Measurements from ENCODE around the gene PXYLP1. TPM values are rescaled to one million over a fixed set of nuclear protein-coding genes. Genes with fewer than 3 reads are reported as not detected.

Gene PXYLP1
- polyA plus RNA-seq, 1 experiment, result 20.0 TPM

DNA sequence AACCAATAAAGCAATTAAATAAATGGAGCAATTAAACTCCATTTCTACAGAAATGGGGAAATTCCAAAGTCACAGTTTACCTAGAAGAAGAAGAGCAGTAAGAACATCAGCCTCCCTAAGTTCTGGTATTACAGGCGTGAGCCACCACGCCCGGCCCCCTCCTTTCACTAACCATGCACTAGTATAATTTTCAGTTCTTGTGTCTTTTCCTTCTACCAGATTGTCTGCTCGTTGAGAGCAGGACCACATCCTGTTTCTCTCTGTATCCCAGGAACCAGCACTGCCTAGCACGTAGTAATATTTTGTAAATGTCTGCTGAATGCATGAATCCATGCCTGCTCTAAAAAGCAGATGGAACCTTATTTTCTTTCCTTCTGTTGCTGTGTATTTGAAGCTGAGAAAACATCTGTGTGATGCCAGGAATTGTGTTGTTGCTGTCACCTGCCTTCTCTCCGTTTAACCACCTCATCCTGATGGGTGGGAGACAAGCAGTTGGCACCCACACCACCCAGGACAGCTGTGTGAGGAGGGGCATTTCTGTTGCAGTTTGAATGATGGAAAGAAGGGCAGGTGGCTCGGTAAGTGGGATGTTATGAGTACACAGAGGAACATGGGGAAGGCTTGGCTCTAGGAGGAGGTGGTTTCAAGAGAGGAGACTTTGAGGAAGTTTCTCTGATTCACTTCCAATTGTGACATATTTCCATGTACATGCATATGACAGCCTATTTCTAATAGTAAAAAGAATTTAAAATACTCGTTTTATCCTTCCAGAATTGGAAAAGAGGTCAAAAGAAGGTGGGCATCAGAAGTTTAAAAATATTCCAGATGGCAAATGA is 30.1 kb downstream of the PXYLP1 start:
- ChIA-PET POLR2A (interaction anchor here (0.8 kb wide), 1 partner anchor 11 kb away, joined by 6 read pairs; no protein-coding TSS in a partner anchor), CTCF (interaction anchor here (1.9 kb wide), 2 partner anchors 30 to 193 kb away, joined by 5 to 14 read pairs; partner anchors contain the start of gene PXYLP1)
- DNase-seq (ENCODE audit: low read depth, low spot score), result no peak
- peak overlapping the region; percentile 79 for H3K27ac ChIP-seq (ENCODE audit: low read depth, low read length)
- H3K27me3 ChIP-seq (ENCODE audit: control insufficient read depth, insufficient read depth, low read length), result no peaks in the 10 kb centered on the region
- no peaks in the 10 kb centered on the region for H3K9me3 ChIP-seq (ENCODE audit: control insufficient read depth, insufficient read depth, low read length)
- no peak overlapping the region for H3K4me3 ChIP-seq (ENCODE audit: low read depth, low read length)
- TF ChIP-seq, protein P1, sequence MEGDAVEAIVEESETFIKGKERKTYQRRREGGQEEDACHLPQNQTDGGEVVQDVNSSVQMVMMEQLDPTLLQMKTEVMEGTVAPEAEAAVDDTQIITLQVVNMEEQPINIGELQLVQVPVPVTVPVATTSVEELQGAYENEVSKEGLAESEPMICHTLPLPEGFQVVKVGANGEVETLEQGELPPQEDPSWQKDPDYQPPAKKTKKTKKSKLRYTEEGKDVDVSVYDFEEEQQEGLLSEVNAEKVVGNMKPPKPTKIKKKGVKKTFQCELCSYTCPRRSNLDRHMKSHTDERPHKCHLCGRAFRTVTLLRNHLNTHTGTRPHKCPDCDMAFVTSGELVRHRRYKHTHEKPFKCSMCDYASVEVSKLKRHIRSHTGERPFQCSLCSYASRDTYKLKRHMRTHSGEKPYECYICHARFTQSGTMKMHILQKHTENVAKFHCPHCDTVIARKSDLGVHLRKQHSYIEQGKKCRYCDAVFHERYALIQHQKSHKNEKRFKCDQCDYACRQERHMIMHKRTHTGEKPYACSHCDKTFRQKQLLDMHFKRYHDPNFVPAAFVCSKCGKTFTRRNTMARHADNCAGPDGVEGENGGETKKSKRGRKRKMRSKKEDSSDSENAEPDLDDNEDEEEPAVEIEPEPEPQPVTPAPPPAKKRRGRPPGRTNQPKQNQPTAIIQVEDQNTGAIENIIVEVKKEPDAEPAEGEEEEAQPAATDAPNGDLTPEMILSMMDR (IDR thresholded peaks at IDR 0.05; ENCODE audit: low read depth, low read length), result no peak

DNA sequence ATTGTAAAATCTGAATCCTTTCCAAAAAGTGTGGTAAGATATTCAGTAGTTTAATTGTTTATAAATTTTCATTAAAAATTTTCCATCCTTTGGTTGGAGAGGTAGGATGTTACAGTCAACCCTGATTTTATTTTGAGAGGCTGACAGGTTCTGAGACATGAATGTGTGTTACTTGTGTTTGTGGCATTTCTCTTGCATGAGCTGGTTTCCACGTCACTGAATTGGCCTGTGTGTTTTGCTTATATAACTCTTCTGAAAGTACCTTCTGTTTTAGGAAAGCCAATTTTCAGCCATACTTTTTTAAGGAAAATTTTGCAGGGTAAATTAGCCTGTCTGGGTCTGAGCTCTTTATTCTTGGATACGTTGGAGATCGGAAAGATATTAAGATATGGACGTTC is 30.7 kb downstream of the PXYLP1 start:
- Histone ChIP-seq H3K27me3 (ENCODE audit: control insufficient read depth, insufficient read depth, low read length) (no peaks in the 10 kb centered on the region), H3K4me3 (ENCODE audit: low read depth, low read length) (no peak overlapping the region), H3K27ac (ENCODE audit: low read depth, low read length) (no peak overlapping the region), H3K9me3 (ENCODE audit: control insufficient read depth, insufficient read depth, low read length) (no peaks in the 10 kb centered on the region)
- POLR2A ChIA-PET, result interaction anchor here (0.8 kb wide), 1 partner anchor 11 kb away, joined by 6 read pairs; no protein-coding TSS in a partner anchor
- peak; percentile 67 for DNase-seq (ENCODE audit: low read depth, low spot score)
- CTCF ChIA-PET, result interaction anchor here (1.9 kb wide), 2 partner anchors 30 to 193 kb away, joined by 5 to 14 read pairs; partner anchors contain the start of gene PXYLP1
- TF ChIP-seq, protein P1 (IDR thresholded peaks at IDR 0.05; ENCODE audit: low read depth, low read length), result no peak

DNA sequence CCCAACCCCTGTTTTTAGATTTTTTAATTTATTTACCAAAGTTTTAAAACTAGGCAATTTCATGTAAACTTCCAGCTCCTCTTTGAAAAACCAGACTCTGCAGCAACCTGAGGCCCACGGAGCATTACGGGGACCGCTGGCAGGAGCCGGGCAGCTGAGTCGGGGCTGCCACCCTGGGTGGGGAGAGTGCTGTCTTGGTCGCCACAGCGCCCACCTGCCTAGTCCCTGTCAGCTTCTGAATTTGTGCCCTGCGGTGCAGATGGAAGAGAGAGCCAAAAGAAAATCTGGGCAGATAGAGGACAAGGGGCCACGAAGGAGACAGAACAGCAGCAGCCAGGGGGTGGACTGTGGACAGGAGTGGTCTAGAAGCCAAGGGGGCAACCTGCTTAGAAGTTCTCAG is 34.6 kb downstream of the PXYLP1 start:
- H3K27me3 ChIP-seq (ENCODE audit: control insufficient read depth, insufficient read depth, low read length), result no peaks in the 10 kb centered on the region
- CTCF ChIA-PET, result interaction anchor here (1.2 kb wide), 1 partner anchor 34 kb away, joined by 5 read pairs; the partner anchor contains the start of gene PXYLP1
- H3K27ac ChIP-seq (ENCODE audit: low read depth, low read length), result no peak overlapping the region
- POLR2A ChIA-PET, result no interaction called here
- H3K9me3 ChIP-seq (ENCODE audit: control insufficient read depth, insufficient read depth, low read length), result no peaks in the 10 kb centered on the region
- no peak overlapping the region for H3K4me3 ChIP-seq (ENCODE audit: low read depth, low read length)
- DNase-seq (ENCODE audit: low read depth, low spot score), result no peak
- TF ChIP-seq, protein P1 (IDR thresholded peaks at IDR 0.05; ENCODE audit: low read depth, low read length), result no peak

DNA sequence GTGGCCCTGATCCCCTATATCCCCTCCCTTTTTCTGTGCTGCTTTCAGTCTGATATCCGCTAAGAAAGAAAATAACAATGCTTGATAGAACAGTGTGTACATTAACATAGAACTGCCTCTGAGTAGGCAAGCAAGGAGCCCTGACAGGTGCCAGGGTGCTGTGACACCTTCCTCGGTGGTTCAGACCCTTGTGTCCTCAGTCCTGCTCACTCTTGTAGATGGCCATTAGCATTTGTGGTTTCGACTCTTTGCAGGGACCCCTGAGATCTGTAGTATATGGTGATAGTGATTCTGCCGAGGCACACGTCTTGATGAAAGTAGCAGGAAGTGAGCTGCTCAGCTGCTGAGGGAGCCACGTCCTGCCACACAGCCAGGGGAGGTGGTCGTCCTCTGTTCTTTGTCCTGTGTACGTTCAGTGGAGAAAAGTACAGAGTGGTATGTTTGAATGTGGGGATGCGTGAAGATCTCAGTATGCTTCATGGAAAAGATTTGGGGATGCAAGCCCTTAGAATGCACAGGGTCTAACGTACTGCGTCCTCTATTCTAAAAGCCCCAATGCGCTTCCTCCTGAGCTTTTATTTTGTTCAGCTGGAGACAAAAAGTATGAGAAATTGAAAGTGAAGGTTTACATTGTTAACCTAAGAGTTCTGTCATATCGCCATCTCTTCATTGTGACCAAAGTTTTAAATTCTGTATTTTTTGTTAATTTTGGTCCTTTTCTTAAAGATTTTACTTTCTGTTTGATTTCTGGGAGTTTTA is 35.4 kb downstream of the PXYLP1 start:
- Histone ChIP-seq H3K4me3 (ENCODE audit: low read depth, low read length) (no peak overlapping the region), H3K27me3 (ENCODE audit: control insufficient read depth, insufficient read depth, low read length) (no peaks in the 10 kb centered on the region), H3K9me3 (ENCODE audit: control insufficient read depth, insufficient read depth, low read length) (no peaks in the 10 kb centered on the region), H3K27ac (ENCODE audit: low read depth, low read length) (no peak overlapping the region)
- ChIA-PET CTCF (interaction anchor here (1.0 to 1.2 kb wide), 2 partner anchors 31 to 35 kb away, joined by 3 to 5 read pairs; partner anchors contain the start of gene PXYLP1), POLR2A (no interaction called here)
- TF ChIP-seq, protein P1 (IDR thresholded peaks at IDR 0.05; ENCODE audit: low read depth, low read length), result no peak
- DNase-seq (ENCODE audit: low read depth, low spot score), result no peak

Measured in AG04450 (cell line).